Stimulated activated CD8-positive, alpha-beta memory T cell treated with anti-CD3 and anti-CD28 coated beads, Interleukin-12 subunit alpha, Interleukin-12 subunit beta, amount 100 ng/mL, for 24 hours (primary cell): ENCODE results near the gene USP10.

Source experiments
- DNase-seq: peaks from one replicate; pipeline ENCODE4 v3.0.0-alpha.2; 2020; ENCODE audit errors: extremely low read depth

Gene USP10

DNA sequence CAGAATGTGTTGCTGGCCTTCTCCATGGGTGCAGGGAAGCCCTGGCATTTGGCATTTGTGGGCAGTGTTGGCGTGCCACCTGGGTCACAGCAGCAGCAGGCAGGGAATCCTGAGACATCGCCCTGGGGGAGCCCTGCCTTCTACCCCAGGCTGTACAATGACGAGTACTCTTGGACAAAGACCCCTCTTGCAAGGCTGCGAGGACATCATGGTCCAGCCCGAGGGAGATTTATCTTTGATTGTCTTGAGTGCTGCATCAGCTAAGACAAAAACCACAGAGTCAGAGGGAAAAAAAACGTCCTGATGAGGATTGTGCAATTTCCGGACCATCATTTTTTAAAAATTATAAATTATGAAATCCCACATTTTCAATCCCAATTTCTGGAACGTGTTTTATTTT, 123.7 kb downstream of the USP10 start:
- DNase-seq = no peak

- no peak for DNase-seq
Measured at GRCh38 chr16:84823926-84824325, 124.1 kb downstream of the USP10 start.

DNA sequence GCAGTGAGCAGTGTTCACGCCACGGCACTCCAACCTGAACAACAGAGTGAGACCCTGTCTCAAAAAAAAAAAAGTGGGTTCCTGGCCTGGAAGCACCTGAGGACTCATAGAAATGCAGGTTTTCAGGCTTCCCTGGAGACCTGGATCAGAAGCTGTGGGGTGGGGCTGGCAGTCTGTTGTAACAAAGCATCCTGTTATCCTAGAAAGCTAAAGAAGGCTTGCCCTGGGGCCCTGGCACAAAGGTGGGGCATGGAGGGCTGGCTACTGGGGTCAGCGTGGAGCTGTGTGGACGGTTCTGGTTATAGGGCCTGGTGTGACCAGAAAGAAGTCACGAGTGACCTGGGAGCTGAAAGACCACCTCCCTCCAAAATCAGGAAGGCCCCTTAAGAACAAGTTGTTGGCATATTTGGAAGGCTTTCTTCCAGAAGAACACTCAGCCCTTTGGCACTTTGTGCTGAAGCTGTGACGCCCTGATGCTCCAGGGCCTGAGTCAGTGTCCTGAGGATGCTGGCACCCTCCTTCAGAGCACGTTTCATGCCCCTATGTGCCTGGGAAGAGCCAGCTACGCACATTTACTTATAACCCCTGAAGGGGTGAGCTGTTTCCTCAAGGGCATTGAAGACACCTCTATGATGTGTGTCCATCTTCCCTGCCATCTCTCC, 126.2 kb downstream of the USP10 start:
- no peak for DNase-seq

DNA sequence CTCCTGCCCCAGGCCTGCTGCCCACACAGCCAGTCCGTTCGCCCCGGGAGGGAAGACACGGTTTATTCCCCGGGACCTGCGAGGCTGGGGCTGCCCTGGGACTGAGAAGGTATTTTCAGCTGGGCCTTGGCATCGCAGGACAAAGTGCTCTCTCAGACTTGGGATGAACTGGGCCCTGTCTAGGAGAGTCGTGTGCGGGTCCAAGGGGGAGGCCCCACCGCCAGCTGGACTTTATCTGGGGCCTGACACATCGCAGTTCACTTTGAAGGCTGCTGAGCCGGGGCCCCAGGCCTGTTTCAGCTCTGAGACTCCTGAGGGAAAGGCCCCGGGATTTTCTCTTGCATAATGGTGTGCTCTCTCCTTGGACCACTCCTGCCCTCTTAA, 126.8 kb downstream of the USP10 start:
- DNase-seq = no peak

- DNase-seq = no peak
Measured at GRCh38 chr16:84827131-84827574, 127.4 kb downstream of the USP10 start.

- DNase-seq = no peak
Measured at GRCh38 chr16:84827897-84828296, 128.1 kb downstream of the USP10 start.

GRCh38 chr16:84828322-84828721, 128.5 kb downstream of the USP10 start:
- DNase-seq = no peak
